ENCODE measurements around the gene IL20. TPM values are rescaled to one million over a fixed set of nuclear protein-coding genes. Genes with fewer than 3 reads are reported as not detected.

The IL20 gene
- total RNA-seq, 1 donor = not detected

DNA sequence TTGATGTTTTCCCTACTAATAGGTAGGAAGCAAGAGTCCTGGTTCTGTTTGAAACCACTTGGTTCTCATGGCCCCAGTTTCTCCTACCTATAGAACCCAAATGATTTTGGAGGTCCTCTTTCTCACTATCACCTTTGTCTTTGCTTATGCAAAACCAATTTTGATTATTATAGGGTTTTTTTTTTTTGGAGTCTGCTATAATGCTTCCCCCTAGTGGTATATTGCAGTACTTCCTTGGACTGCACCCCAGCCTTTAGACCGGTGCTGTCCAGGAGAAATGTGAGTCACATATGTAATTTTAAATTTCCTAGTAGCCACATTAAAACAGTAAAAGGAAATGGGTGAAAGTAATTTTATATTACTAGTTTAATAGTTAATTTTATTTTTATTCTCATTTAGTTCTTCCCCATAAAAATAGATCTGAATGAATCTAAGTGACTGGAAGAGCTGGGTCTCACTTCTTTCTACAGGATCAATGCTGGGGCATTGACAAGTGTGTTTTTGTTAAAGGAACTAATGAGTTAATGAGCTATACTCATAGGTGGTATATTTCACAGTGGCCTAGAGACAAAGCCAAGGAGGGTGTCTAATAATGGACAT lies 45.7 kb downstream of the IL20 start:
- Histone ChIP-seq H3K4me1 (ENCODE audit: insufficient read depth, low read length) (peaks cover 83% of the 10 kb centered on the region), H3K9me3 (ENCODE audit: low read depth, low read length) (no peaks in the 10 kb centered on the region), H3K4me3 (ENCODE audit: low read length) (no peak overlapping the region), H3K27me3 (ENCODE audit: insufficient read depth, low read length) (peaks cover 24% of the 10 kb centered on the region)

GRCh38 chr1:206912445-206913095 lies 47.1 kb downstream of the IL20 start:
- H3K9me3 ChIP-seq (ENCODE audit: low read depth, low read length) = no peaks in the 10 kb centered on the region
- no peak overlapping the region for H3K4me3 ChIP-seq (ENCODE audit: low read length)
- H3K27me3 ChIP-seq (ENCODE audit: insufficient read depth, low read length) = peaks cover 24% of the 10 kb centered on the region
- H3K4me1 ChIP-seq (ENCODE audit: insufficient read depth, low read length) = peaks cover 87% of the 10 kb centered on the region

DNA sequence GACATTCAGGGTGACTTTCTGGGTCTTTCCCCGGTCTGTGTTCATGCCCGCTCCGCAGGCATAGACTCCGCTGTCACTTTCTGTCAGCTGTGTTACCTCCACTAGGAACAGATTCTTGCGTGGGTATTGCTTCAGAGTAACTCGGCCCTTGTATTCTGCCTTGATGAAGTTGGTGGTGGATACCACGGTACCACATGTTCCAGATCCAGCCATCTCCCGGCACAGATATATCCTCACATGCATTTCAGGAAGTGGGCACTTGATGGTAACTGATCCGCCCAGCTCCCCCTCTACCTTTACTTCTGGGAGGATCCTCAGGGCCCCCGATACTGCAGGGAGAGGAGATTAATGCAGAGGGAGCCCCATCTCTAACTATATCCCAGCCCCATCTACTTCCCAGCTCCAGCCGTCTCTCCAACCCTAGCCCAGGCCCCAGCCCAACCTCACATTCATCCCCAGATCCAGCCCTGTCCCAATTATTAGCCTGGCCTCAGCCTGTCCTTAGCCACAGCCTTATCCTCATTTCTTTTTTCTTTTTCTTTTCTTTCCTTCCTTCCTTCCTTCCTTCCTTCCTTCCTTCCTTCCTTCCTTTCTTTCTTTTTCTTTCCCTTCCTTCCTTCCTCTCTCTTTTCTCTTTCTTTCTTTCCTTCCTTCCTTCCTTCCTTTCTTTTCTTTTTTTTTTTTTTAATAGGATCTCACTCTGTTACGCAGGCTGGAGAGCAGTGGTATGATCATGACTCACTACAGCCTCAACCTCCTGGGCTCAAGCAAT lies 48.5 kb downstream of the IL20 start:
- Histone ChIP-seq H3K4me1 (ENCODE audit: insufficient read depth, low read length) (peaks cover 90% of the 10 kb centered on the region), H3K4me3 (ENCODE audit: low read length) (no peak overlapping the region), H3K27me3 (ENCODE audit: insufficient read depth, low read length) (peaks cover 16% of the 10 kb centered on the region), H3K9me3 (ENCODE audit: low read depth, low read length) (no peaks in the 10 kb centered on the region)

GRCh38 chr1:206915030-206915735 lies 49.8 kb downstream of the IL20 start:
- H3K9me3 ChIP-seq (ENCODE audit: low read depth, low read length) = no peaks in the 10 kb centered on the region
- peaks cover 85% of the 10 kb centered on the region for H3K4me1 ChIP-seq (ENCODE audit: insufficient read depth, low read length)
- peaks cover 7% of the 10 kb centered on the region for H3K27me3 ChIP-seq (ENCODE audit: insufficient read depth, low read length)
- no peak overlapping the region for H3K4me3 ChIP-seq (ENCODE audit: low read length)

GRCh38 chr1:206916000-206916709 lies 50.7 kb downstream of the IL20 start:
- no peaks in the 10 kb centered on the region for H3K27me3 ChIP-seq (ENCODE audit: insufficient read depth, low read length)
- H3K9me3 ChIP-seq (ENCODE audit: low read depth, low read length) = no peaks in the 10 kb centered on the region
- H3K4me1 ChIP-seq (ENCODE audit: insufficient read depth, low read length) = peaks cover 85% of the 10 kb centered on the region
- peak overlapping the region; percentile 1 for H3K4me3 ChIP-seq (ENCODE audit: low read length)

DNA sequence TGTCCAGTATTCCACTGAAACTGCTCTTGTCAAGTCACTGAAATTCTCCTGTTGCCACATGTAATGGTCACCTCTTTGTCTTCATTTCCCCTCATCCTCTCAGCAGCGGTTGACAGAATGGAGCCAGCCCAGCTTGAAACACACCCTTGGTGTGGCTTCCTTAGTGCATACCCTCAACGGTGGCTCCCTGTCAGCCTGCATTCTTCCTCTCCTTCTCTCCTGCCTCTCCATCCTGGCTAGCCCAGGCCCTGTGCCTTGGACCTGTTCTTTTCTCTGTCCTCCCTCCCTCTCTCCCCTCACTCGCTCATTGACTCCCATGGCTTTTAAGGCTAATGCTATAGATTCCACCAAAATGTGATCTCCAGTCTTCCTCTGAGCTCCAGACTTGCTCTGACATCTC lies 52.7 kb downstream of the IL20 start:
- H3K4me3 ChIP-seq (ENCODE audit: low read length) = peak overlapping the region; percentile 68
- H3K27me3 ChIP-seq (ENCODE audit: insufficient read depth, low read length) = no peaks in the 10 kb centered on the region
- peaks cover 90% of the 10 kb centered on the region for H3K4me1 ChIP-seq (ENCODE audit: insufficient read depth, low read length)
- no peaks in the 10 kb centered on the region for H3K9me3 ChIP-seq (ENCODE audit: low read depth, low read length)

Other genes with a start within 250 kb of the IL20 start
- gene DYRK3, start 230.1 kb upstream of the IL20 start, total RNA-seq = 1.5 TPM
- gene MAPKAPK2, start 180.7 kb upstream of the IL20 start, total RNA-seq = 69.8 TPM
- gene IL19, start 94.8 kb upstream of the IL20 start, total RNA-seq = 0.10 TPM
- 5.0 TPM for gene IL10, start 93.1 kb upstream of the IL20 start, total RNA-seq
- gene IL24, start 31.8 kb downstream of the IL20 start, total RNA-seq = 0.10 TPM
- 117 TPM for gene FCMR, start 56.3 kb downstream of the IL20 start, total RNA-seq
- gene PIGR, start 80.8 kb downstream of the IL20 start, total RNA-seq = not detected
- gene FCAMR, start 104.8 kb downstream of the IL20 start, total RNA-seq = not detected
- gene C1orf116, start 167.1 kb downstream of the IL20 start, total RNA-seq = 0.63 TPM
- gene YOD1, start 185.6 kb downstream of the IL20 start, total RNA-seq = 44.5 TPM
- gene PFKFB2, start 187.7 kb downstream of the IL20 start, total RNA-seq = 5.1 TPM
- gene C4BPB, start 223.2 kb downstream of the IL20 start, total RNA-seq = 0.84 TPM
- 0.10 TPM for gene C4BPA, start 238.6 kb downstream of the IL20 start, total RNA-seq